ENCODE measurements around the gene TPST2.

GRCh38 chr22:26602127-26602526, 12.2 kb upstream of the TPST2 start:
- TF ChIP-seq CTCF (IDR thresholded peaks at IDR 0.05; ENCODE audit: low read length) (no peak), EZH2 (optimal IDR thresholded peaks at IDR 0.05; ENCODE audit: low read depth, low read length) (no peak), EZH2phosphoT487 (IDR thresholded peaks at IDR 0.05; ENCODE audit: low read length) (no peak)
